ENCODE measurements around the gene LRRK1.

Gene LRRK1

DNA sequence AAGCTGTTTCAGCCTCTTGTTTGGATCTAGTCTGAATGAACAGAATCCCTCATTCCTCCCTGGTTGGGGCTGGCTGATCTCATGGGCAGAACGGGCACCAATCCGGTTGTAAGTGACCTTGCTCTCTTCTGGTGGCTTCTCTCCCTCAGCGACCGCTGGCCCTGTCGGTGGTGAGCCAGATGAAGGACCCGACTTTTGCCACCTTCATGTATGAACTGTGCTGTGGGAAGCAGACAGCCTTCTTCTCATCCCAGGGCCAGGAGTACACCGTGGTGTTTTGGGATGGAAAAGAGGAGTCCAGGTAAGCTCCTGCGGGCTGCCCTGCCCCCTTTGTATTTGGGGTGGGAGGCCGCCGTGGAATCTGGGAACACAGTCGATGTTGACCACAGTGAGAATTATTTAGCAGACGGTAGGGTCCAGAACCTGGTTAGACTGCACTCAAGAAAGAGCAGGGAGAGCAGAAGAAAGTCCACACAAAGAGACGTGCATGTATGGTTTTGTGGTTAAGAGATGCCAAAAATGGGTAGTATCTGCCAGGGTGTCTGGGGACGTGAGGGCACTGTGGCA is 138.8 kb downstream of the LRRK1 start:
- H3K27ac ChIP-seq (ENCODE audit: insufficient read depth in 1 of 2, low read depth in 1 of 2, low read length in 2 of 2, poor library complexity in 1 of 2, severe bottlenecking in 2 of 2), result no peak overlapping the region
- DNase-seq, result no peak
- POLR2A ChIA-PET, result no interaction called here
- CTCF ChIA-PET, result interaction anchor here (0.7 to 1.1 kb wide), 2 partner anchors 26 to 95 kb away, joined by 3 to 5 read pairs; no protein-coding TSS in a partner anchor
- peaks cover 9 to 90% (median 63%) of the 10 kb centered on the region in 4 experiments for H3K36me3 ChIP-seq (ENCODE audit: control insufficient read depth in 4 of 4, insufficient read depth in 4 of 4, low read length in 3 of 4)
- WGBS (ENCODE audit: insufficient coverage), result 86% methylated on average over 10 of the region's 14 CpGs
- H3K27me3 ChIP-seq (replicated peaks in 2 of 5; ENCODE audit: control insufficient read depth in 4 of 5, insufficient read depth in 5 of 5, low read length in 4 of 5), result no peaks in the 10 kb centered on the region
- no peak overlapping the region for H3K4me3 ChIP-seq (ENCODE audit: control insufficient read depth in 1 of 7, extremely low read depth in 1 of 7, insufficient read depth in 4 of 7, low read depth in 2 of 7, low read length in 6 of 7)
- H3K4me1 ChIP-seq (ENCODE audit: control extremely low read depth in 1 of 4, control insufficient read depth in 4 of 4, insufficient read depth in 4 of 4, low read length in 3 of 4), result peaks cover 0 to 2% (median 0%) of the 10 kb centered on the region in 4 experiments
- peaks cover 0 to 2% (median 0%) of the 10 kb centered on the region in 5 experiments for H3K9me3 ChIP-seq (ENCODE audit: control extremely low read depth in 1 of 5, control insufficient read depth in 4 of 5, insufficient read depth in 2 of 5, low read depth in 1 of 5, low read length in 4 of 5)

DNA sequence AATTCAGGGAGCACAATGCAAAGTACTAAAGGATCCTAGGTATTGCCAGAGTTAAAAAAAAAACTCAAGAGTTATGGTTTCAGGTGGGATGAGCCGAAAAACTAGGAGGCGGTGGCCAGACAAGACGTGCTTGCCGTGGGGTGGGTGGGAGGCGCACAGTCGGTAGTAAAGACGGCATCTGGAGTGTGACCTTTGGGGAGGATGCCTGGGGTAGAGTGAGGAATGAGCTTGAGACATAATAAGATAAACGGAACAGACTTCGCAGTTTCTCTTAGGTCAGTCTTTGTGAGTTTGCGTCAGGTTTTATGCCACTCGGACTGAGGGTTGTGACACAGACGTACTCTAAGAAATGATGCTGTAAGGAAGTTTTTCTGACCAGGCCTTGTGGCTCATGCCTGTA is 139.6 kb downstream of the LRRK1 start:
- Histone ChIP-seq H3K4me3 (ENCODE audit: control insufficient read depth in 1 of 7, extremely low read depth in 1 of 7, insufficient read depth in 4 of 7, low read depth in 2 of 7, low read length in 6 of 7) (no peak overlapping the region), H3K9me3 (ENCODE audit: control extremely low read depth in 1 of 5, control insufficient read depth in 4 of 5, insufficient read depth in 2 of 5, low read depth in 1 of 5, low read length in 4 of 5) (peaks cover 0 to 2% (median 0%) of the 10 kb centered on the region in 5 experiments), H3K4me1 (ENCODE audit: control extremely low read depth in 1 of 4, control insufficient read depth in 4 of 4, insufficient read depth in 4 of 4, low read length in 3 of 4) (peaks cover 0 to 2% (median 0%) of the 10 kb centered on the region in 4 experiments), H3K27ac (ENCODE audit: insufficient read depth in 1 of 2, low read depth in 1 of 2, low read length in 2 of 2, poor library complexity in 1 of 2, severe bottlenecking in 2 of 2) (no peak overlapping the region), H3K36me3 (ENCODE audit: control insufficient read depth in 4 of 4, insufficient read depth in 4 of 4, low read length in 3 of 4) (peaks cover 8 to 90% (median 65%) of the 10 kb centered on the region in 4 experiments), H3K27me3 (replicated peaks in 2 of 5; ENCODE audit: control insufficient read depth in 4 of 5, insufficient read depth in 5 of 5, low read length in 4 of 5) (no peaks in the 10 kb centered on the region)
- CTCF ChIA-PET, result interaction anchor here (1.0 kb wide), 1 partner anchor 36 kb away, joined by 3 read pairs; no protein-coding TSS in a partner anchor
- POLR2A ChIA-PET, result no interaction called here
- 98% methylated on average over 12 of the region's 12 CpGs for WGBS (ENCODE audit: insufficient coverage)
- no peak for DNase-seq

DNA sequence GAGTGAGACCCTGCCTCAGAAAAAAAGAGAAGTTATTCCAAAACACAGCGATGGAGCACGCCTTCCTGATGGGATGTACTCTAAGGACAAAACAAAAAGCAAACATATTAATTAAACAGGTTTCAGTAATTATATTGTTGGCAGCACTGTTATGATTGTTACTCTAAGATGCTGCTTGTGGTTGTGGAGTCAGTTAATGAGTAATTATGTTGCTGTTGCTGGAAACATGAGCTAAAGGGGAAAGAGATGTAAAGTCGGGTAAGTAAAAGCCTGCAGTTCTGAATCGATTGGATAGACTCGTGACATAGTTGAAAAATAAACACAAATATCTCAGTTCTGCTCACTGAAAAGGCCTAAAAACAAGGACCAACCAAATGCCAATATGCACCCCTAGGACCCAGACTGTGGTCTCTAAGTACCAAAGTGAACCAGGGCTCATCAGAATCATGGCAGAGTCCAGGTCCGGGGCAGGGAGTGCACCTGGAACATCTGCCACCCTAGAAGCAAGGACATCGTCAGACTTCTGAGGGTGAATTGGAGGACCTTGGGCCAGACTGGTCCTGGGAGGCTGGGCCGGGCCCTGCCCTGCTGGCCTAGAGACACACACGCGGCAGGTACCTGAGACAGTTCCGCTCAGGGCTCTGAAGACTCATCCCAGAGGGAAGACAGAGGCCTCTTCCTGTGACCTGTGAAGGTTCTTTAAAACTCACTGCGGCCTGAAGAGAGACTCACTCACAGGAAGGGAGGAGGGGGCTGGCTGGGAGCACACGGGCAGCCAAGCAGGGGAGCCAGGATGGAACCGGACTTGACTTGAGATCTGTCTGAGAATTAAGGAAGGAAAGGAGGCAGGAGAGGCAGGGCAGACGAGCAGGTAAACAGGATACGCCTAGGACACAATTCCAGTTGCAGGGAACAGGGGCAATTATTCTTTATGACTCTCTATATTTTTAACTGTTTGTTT is 140.5 kb downstream of the LRRK1 start:
- peaks cover 0 to 2% (median 0%) of the 10 kb centered on the region in 4 experiments for H3K4me1 ChIP-seq (ENCODE audit: control extremely low read depth in 1 of 4, control insufficient read depth in 4 of 4, insufficient read depth in 4 of 4, low read length in 3 of 4)
- no peak overlapping the region for H3K27ac ChIP-seq (ENCODE audit: insufficient read depth in 1 of 2, low read depth in 1 of 2, low read length in 2 of 2, poor library complexity in 1 of 2, severe bottlenecking in 2 of 2)
- no peaks in the 10 kb centered on the region for H3K27me3 ChIP-seq (replicated peaks in 2 of 5; ENCODE audit: control insufficient read depth in 4 of 5, insufficient read depth in 5 of 5, low read length in 4 of 5)
- peaks cover 7 to 89% (median 64%) of the 10 kb centered on the region in 4 experiments for H3K36me3 ChIP-seq (ENCODE audit: control insufficient read depth in 4 of 4, insufficient read depth in 4 of 4, low read length in 3 of 4)
- ChIA-PET POLR2A (no interaction called here), CTCF (interaction anchor here (1.0 kb wide), 1 partner anchor 37 kb away, joined by 3 read pairs; no protein-coding TSS in a partner anchor)
- peaks cover 0 to 2% (median 0%) of the 10 kb centered on the region in 5 experiments for H3K9me3 ChIP-seq (ENCODE audit: control extremely low read depth in 1 of 5, control insufficient read depth in 4 of 5, insufficient read depth in 2 of 5, low read depth in 1 of 5, low read length in 4 of 5)
- H3K4me3 ChIP-seq (ENCODE audit: control insufficient read depth in 1 of 7, extremely low read depth in 1 of 7, insufficient read depth in 4 of 7, low read depth in 2 of 7, low read length in 6 of 7), result no peak overlapping the region
- WGBS (ENCODE audit: insufficient coverage), result 96% methylated on average over 12 of the region's 16 CpGs
- no peak for DNase-seq

DNA sequence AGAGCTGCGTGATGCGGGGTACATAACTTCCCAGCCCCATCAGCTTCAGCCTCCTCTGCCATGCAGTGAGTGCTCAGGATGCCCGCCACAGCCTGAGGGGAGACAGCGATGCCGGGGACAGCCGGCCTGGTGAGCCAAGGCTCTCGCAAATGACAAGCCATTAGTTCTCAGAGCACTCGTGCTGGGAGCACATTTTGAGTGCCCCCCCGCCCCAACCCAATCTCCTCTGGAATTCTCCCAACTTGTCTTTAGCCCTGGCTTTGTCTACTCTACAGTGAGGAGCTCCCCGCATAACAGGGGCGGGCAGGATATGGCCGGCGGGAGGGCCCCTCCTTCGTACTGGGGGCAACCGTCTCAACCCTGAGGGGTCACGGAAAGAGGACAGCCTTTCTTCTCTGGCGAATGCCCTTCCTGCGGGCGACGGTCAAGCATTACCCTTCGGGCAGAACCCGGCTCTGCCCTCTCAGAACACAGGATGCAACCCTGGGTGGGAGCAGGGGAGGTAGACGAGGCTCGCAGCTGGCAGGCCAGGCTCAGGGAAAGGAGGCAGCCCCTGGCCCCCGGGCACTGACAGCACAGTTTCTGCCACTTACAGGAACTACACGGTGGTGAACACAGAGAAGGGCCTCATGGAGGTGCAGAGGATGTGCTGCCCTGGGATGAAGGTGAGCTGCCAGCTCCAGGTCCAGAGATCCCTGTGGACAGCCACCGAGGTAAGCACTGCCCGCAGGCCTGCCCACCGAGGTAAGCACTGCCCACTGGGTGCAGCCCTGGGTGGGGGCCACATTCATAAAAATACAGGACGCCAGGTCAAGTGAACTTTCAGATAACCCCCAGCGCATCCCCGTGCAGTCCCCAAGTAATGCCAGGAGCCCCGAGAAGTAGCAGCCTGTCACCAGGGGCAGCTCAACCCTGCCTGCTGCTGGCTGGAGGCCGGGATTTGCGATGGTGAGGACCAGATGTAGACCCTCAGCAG is 141.7 kb downstream of the LRRK1 start:
- POLR2A ChIA-PET, result no interaction called here
- CTCF ChIA-PET, result no interaction called here

DNA sequence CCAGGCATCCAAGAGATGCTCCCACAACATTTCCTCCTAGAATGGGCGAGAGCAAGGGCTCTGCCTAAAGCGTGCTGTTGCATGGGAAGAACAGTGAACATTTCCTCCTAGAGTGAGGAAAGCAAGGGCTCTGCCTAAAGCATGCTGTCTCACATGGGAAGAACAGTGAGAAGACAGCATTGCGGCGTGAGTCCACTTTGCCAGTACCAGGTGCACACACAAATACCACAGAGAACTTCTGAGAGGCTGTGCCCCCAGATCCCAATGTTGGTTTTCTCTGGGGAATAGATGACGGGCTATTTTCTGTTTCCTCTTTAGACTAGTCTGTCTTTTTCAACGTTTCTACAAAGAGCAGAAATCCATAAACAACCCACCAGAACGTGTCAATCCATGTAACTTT is 142.9 kb downstream of the LRRK1 start:
- Histone ChIP-seq H3K36me3 (ENCODE audit: control insufficient read depth in 4 of 4, insufficient read depth in 4 of 4, low read length in 3 of 4) (peaks cover 9 to 89% (median 65%) of the 10 kb centered on the region in 4 experiments), H3K27ac (ENCODE audit: insufficient read depth in 1 of 2, low read depth in 1 of 2, low read length in 2 of 2, poor library complexity in 1 of 2, severe bottlenecking in 2 of 2) (no peak overlapping the region), H3K27me3 (replicated peaks in 2 of 5; ENCODE audit: control insufficient read depth in 4 of 5, insufficient read depth in 5 of 5, low read length in 4 of 5) (no peaks in the 10 kb centered on the region), H3K9me3 (ENCODE audit: control extremely low read depth in 1 of 5, control insufficient read depth in 4 of 5, insufficient read depth in 2 of 5, low read depth in 1 of 5, low read length in 4 of 5) (peaks cover 0 to 2% (median 0%) of the 10 kb centered on the region in 5 experiments), H3K4me1 (ENCODE audit: control extremely low read depth in 1 of 4, control insufficient read depth in 4 of 4, insufficient read depth in 4 of 4, low read length in 3 of 4) (peaks cover 0 to 1% (median 0%) of the 10 kb centered on the region in 4 experiments), H3K4me3 (ENCODE audit: control insufficient read depth in 1 of 7, extremely low read depth in 1 of 7, insufficient read depth in 4 of 7, low read depth in 2 of 7, low read length in 6 of 7) (no peak overlapping the region)
- no peak for DNase-seq
- WGBS (ENCODE audit: insufficient coverage), result 86% methylated on average over 7 of the region's 7 CpGs
- CTCF ChIA-PET, result no interaction called here
- POLR2A ChIA-PET, result no interaction called here

More for the DNA sequence above, 141.7 kb downstream of the LRRK1 start:
- Histone ChIP-seq H3K9me3 (ENCODE audit: control extremely low read depth in 1 of 5, control insufficient read depth in 4 of 5, insufficient read depth in 2 of 5, low read depth in 1 of 5, low read length in 4 of 5) (peaks cover 0 to 2% (median 0%) of the 10 kb centered on the region in 5 experiments), H3K4me1 (ENCODE audit: control extremely low read depth in 1 of 4, control insufficient read depth in 4 of 4, insufficient read depth in 4 of 4, low read length in 3 of 4) (peaks cover 0 to 2% (median 0%) of the 10 kb centered on the region in 4 experiments), H3K27me3 (replicated peaks in 2 of 5; ENCODE audit: control insufficient read depth in 4 of 5, insufficient read depth in 5 of 5, low read length in 4 of 5) (no peaks in the 10 kb centered on the region), H3K36me3 (ENCODE audit: control insufficient read depth in 4 of 4, insufficient read depth in 4 of 4, low read length in 3 of 4) (peaks cover 7 to 90% (median 61%) of the 10 kb centered on the region in 4 experiments), H3K27ac (ENCODE audit: insufficient read depth in 1 of 2, low read depth in 1 of 2, low read length in 2 of 2, poor library complexity in 1 of 2, severe bottlenecking in 2 of 2) (no peak overlapping the region), H3K4me3 (ENCODE audit: control insufficient read depth in 1 of 7, extremely low read depth in 1 of 7, insufficient read depth in 4 of 7, low read depth in 2 of 7, low read length in 6 of 7) (no peak overlapping the region)
- no peak for DNase-seq
- 99% methylated on average over 29 of the region's 35 CpGs for WGBS (ENCODE audit: insufficient coverage)

DNA sequence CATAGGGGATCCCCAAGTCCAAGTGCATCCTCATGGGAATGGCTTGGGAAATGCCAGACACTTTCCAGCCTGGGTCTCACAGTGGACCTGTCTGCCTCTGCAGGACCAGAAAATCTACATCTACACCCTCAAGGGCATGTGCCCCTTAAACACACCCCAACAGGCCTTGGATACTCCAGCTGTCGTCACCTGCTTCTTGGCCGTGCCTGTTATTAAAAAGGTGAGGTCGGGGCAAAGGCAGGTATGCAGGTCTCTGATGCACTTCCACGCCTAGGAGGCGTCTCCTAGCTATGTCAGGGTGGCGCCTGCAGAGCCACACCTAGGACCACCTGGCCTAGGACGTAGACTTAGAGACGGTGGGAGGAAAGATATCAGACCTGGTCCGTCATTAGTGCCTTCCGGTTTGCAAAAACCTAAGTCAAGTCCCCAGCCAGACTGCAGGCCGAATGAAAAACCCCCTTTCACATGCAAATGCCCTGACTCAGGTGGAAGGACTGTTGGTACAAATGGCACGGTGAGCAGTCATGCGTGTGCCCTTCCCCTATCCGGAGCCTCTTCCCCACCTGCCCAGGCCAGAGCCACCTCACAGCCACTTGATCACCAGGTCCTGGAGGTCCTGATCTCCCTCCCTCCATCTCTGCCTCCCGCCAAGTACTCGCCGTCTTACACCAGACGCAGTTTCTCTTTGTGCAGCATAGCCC is 143.5 kb downstream of the LRRK1 start:
- Histone ChIP-seq H3K27me3 (replicated peaks in 2 of 5; ENCODE audit: control insufficient read depth in 4 of 5, insufficient read depth in 5 of 5, low read length in 4 of 5) (no peaks in the 10 kb centered on the region), H3K27ac (ENCODE audit: insufficient read depth in 1 of 2, low read depth in 1 of 2, low read length in 2 of 2, poor library complexity in 1 of 2, severe bottlenecking in 2 of 2) (no peak overlapping the region), H3K4me3 (ENCODE audit: control insufficient read depth in 1 of 7, extremely low read depth in 1 of 7, insufficient read depth in 4 of 7, low read depth in 2 of 7, low read length in 6 of 7) (no peak overlapping the region), H3K9me3 (ENCODE audit: control extremely low read depth in 1 of 5, control insufficient read depth in 4 of 5, insufficient read depth in 2 of 5, low read depth in 1 of 5, low read length in 4 of 5) (peaks cover 0 to 2% (median 0%) of the 10 kb centered on the region in 5 experiments), H3K36me3 (ENCODE audit: control insufficient read depth in 4 of 4, insufficient read depth in 4 of 4, low read length in 3 of 4) (peaks cover 7 to 88% (median 68%) of the 10 kb centered on the region in 4 experiments), H3K4me1 (ENCODE audit: control extremely low read depth in 1 of 4, control insufficient read depth in 4 of 4, insufficient read depth in 4 of 4, low read length in 3 of 4) (no peaks in the 10 kb centered on the region)
- no peak for DNase-seq
- POLR2A ChIA-PET, result no interaction called here
- CTCF ChIA-PET, result no interaction called here
- WGBS (ENCODE audit: insufficient coverage), result 96% methylated on average over 16 of the region's 18 CpGs
